SK-N-SH (cell line): ENCODE measurements around the gene XPOT. TPM values are rescaled to one million over a fixed set of nuclear protein-coding genes. Genes with fewer than 3 reads are reported as not detected.

ENCODE experiments used
- CTCF ChIA-PET: fragments of 300-600, 350-600 bp; formaldehyde crosslinking; extraction: SDS; loops from one replicate; lab custom pipeline; 2021; lab: Yijun Ruan, JAX
- POLR2A ChIA-PET: fragments of 350-600 bp; sonication (Branson Sonifier 250); formaldehyde crosslinking; extraction: SDS; loops from one replicate; lab custom pipeline; 2020; ENCODE audit warnings: antibody characterized with exemption, inconsistent platforms; lab: Yijun Ruan, JAX
- DNase-seq: peaks from one replicate; pipeline ENCODE4 v3.0.0; 2012
- H2AFZ ChIP-seq: fragments of 200-600 bp; sonication (generic); 2 replicates; pipeline ENCODE4 v1.8.1; 2016; ENCODE audit warnings: antibody characterized with exemption, mild to moderate bottlenecking, low read depth
- H3F3A ChIP-seq: fragments of 200-600 bp; sonication (generic); replicated peaks from 2 replicates; pipeline ENCODE3; 2016; ENCODE audit warnings: antibody characterized with exemption, mild to moderate bottlenecking; ENCODE audit not compliant: insufficient read depth
- H3K27ac ChIP-seq, 2 experiments: fragments of 200-500 bp in 1 of 2; fragments of 200-600 bp in 1 of 2; sonication (Bioruptor generic) in 1 of 2; sonication (generic), shearing (Covaris generic) in 1 of 2; 2 replicates each; pipeline versions ENCODE4 v1.5.1 to v1.6.1; 2014 to 2016; ENCODE audit warnings: low read depth in 2 of 2, inconsistent platforms in 1 of 2, low read length in 1 of 2, mild to moderate bottlenecking in 1 of 2, mixed read lengths in 1 of 2
- H3K27me3 ChIP-seq: fragments of 200-600 bp; sonication (generic), shearing (Covaris generic); 2 replicates; pipeline ENCODE4 v1.6.1; 2016; ENCODE audit warnings: mixed run types; ENCODE audit not compliant: insufficient read depth
- H3K36me3 ChIP-seq, 2 experiments: fragments of 200-500 bp in 1 of 2; fragments of 200-600 bp in 1 of 2; sonication (Bioruptor generic) in 1 of 2; sonication (generic) in 1 of 2; replicated peaks in 1 of 2; 2 replicates each; pipeline versions ENCODE3 to v1.5.1; 2014 to 2016; ENCODE audit warnings: low read length in 1 of 2, mild to moderate bottlenecking in 1 of 2; ENCODE audit not compliant: insufficient read depth in 2 of 2, control insufficient read depth in 1 of 2
- H3K4me1 ChIP-seq, 2 experiments: fragments of 200-500 bp in 1 of 2; fragments of 200-600 bp in 1 of 2; sonication (Bioruptor generic) in 1 of 2; sonication (generic), shearing (Covaris generic) in 1 of 2; 2 replicates each; pipeline versions ENCODE4 v1.5.1 to v1.6.1; 2014 to 2016; ENCODE audit warnings: low read depth in 1 of 2, low read length in 1 of 2, mixed run types in 1 of 2; ENCODE audit not compliant: insufficient read depth in 2 of 2, control insufficient read depth in 1 of 2
- H3K4me2 ChIP-seq: fragments of 200-600 bp; sonication (generic), shearing (Covaris generic); 2 replicates; pipeline ENCODE4 v1.6.1; 2017; ENCODE audit warnings: mixed run types
- H3K4me3 ChIP-seq, 2 experiments: fragments of 200-500 bp in 1 of 2; fragments of 200-600 bp in 1 of 2; sonication (Bioruptor generic) in 1 of 2; sonication (generic), shearing (Covaris generic) in 1 of 2; 2 replicates each; pipeline versions ENCODE4 v1.5.1 to v1.8.1; 2014 to 2016; ENCODE audit warnings: low read depth in 2 of 2, inconsistent platforms in 1 of 2, low read length in 1 of 2, mild to moderate bottlenecking in 1 of 2, mixed read lengths in 1 of 2, moderate library complexity in 1 of 2
- H3K79me2 ChIP-seq: fragments of 200-600 bp; sonication (generic); 2 replicates; pipeline ENCODE4 v1.8.1; 2017; ENCODE audit warnings: mild to moderate bottlenecking; ENCODE audit not compliant: insufficient read depth
- H3K9ac ChIP-seq: fragments of 200-600 bp; sonication (generic); 2 replicates; pipeline ENCODE4 v1.6.1; 2017; ENCODE audit warnings: mixed run types
- H3K9me2 ChIP-seq: fragments of 200-600 bp; sonication (generic); 2 replicates; pipeline ENCODE4 v1.6.1; 2017; ENCODE audit warnings: mixed run types
- H3K9me3 ChIP-seq: fragments of 200-600 bp; sonication (generic); 2 replicates; pipeline ENCODE4 v1.6.1; 2017; ENCODE audit warnings: mixed run types, mild to moderate bottlenecking, moderate library complexity
- H4K20me1 ChIP-seq: fragments of 200-600 bp; sonication (generic); 2 replicates; pipeline ENCODE4 v1.6.1; 2017; ENCODE audit warnings: mild to moderate bottlenecking, mixed run types; ENCODE audit not compliant: insufficient read depth
- ELF1 ChIP-seq: IDR thresholded peaks from 2 replicates; pipeline ENCODE4 v1.4.0; 2012
- EZH2phosphoT487 ChIP-seq: fragments of 200-600 bp; sonication (generic); IDR thresholded peaks from 2 replicates; pipeline ENCODE4 v1.6.1; 2017; ENCODE audit warnings: low read depth, mixed run types, mild to moderate bottlenecking, antibody characterized with exemption, moderate library complexity, borderline replicate concordance
- GABPA ChIP-seq: IDR thresholded peaks from 2 replicates; pipeline ENCODE4 v1.4.0; 2012; ENCODE audit warnings: low read depth, mild to moderate bottlenecking
- GATA2 ChIP-seq: sonication (generic); formaldehyde crosslinking; IDR thresholded peaks from 2 replicates; pipeline ENCODE4 v1.5.0; 2020; ENCODE audit warnings: mild to moderate bottlenecking, missing genetic modification reagents
- JUND ChIP-seq: IDR thresholded peaks from 2 replicates; pipeline ENCODE4 v1.4.0; 2012
- MAX ChIP-seq: IDR thresholded peaks from 2 replicates; pipeline ENCODE4 v1.4.0; 2012; ENCODE audit warnings: low read depth
- MXI1 ChIP-seq: IDR thresholded peaks from 2 replicates; pipeline ENCODE4 v1.6.1; 2012; ENCODE audit warnings: mild to moderate bottlenecking, low read depth, low read length, improper control_type of control experiment
- NRF1 ChIP-seq: IDR thresholded peaks from 2 replicates; pipeline ENCODE4 v1.6.1; 2012; ENCODE audit warnings: low read depth, mild to moderate bottlenecking, low read length
- POLR2AphosphoS5 ChIP-seq: IDR thresholded peaks from 2 replicates; pipeline ENCODE4 v1.6.1; 2012; ENCODE audit warnings: low read depth, low read length
- RAD21 ChIP-seq: IDR thresholded peaks from 2 replicates; pipeline ENCODE4 v1.6.1; 2012; ENCODE audit warnings: mild to moderate bottlenecking, low read length
- RXRA ChIP-seq: IDR thresholded peaks from 2 replicates; pipeline ENCODE4 v1.4.0; 2012; ENCODE audit warnings: low read depth, mild to moderate bottlenecking, borderline replicate concordance
- TAF1 ChIP-seq: IDR thresholded peaks from 2 replicates; pipeline ENCODE4 v1.6.1; 2012; ENCODE audit warnings: low read depth, mild to moderate bottlenecking, low read length, moderate library complexity, borderline replicate concordance
- TCF12 ChIP-seq: IDR thresholded peaks from 2 replicates; pipeline ENCODE4 v1.4.0; 2012
- YY1 ChIP-seq: IDR thresholded peaks from 2 replicates; pipeline ENCODE4 v1.4.0; 2012; ENCODE audit warnings: low read depth, mild to moderate bottlenecking
- ZBTB33 ChIP-seq: IDR thresholded peaks from 2 replicates; pipeline ENCODE4 v1.4.0; 2012; ENCODE audit warnings: low read depth, borderline replicate concordance
- WGBS: methylation state at CpG from one replicate; pipeline ENCODE4 v1.1.6; 2017; ENCODE audit warnings: low lambda C conversion rate; 5-methylcytosine and 5-hydroxymethylcytosine counted together
- polyA plus RNA-seq, 3 experiments: library from polyadenylated mRNA; depleted of rRNA; stranded (reverse); fragments of >200 nt; gene quantifications; 2 replicates each; pipeline ENCODE4 v1.2.3, GENCODE V29; 2012

The XPOT gene
- polyA plus RNA-seq, 1 of the 3 experiments (the other 2 are of a cell fraction), result 25.6 TPM

GRCh38 chr12:64419696-64420095 is 15.5 kb downstream of the XPOT start:
- Histone ChIP-seq H3F3A (peaks cover 6% of the 10 kb centered on the region), H3K9me2 (no peaks in the 10 kb centered on the region), H3K27ac (no peak overlapping the region), H3K4me3 (no peak overlapping the region), H4K20me1 (no peaks in the 10 kb centered on the region), H3K27me3 (no peaks in the 10 kb centered on the region), H3K9me3 (no peaks in the 10 kb centered on the region), H2AFZ (no peak overlapping the region), H3K4me2 (no peak overlapping the region), H3K36me3 (peaks cover 87 to 96% of the 10 kb centered on the region in 2 experiments), H3K9ac (no peak overlapping the region), H3K79me2 (peaks cover 9% of the 10 kb centered on the region), H3K4me1 (no peaks in the 10 kb centered on the region)
- CTCF ChIA-PET, result no interaction called here
- no peak for TF ChIP-seq POLR2AphosphoS5
- no peak for TF ChIP-seq MXI1
- no peak for TF ChIP-seq GABPA
- TF ChIP-seq EZH2phosphoT487, result no peak
- TF ChIP-seq MAX, result no peak
- no peak for TF ChIP-seq ELF1
- POLR2A ChIA-PET, result no interaction called here
- 96% methylated on average over 3 of the region's 3 CpGs for WGBS
- DNase-seq, result no peak

GRCh38 chr12:64427988-64428387 is 23.8 kb downstream of the XPOT start:
- CTCF ChIA-PET, result interaction anchor here (0.9 kb wide), 1 partner anchor 11 kb away, joined by 4 read pairs; no protein-coding TSS in a partner anchor
- TF ChIP-seq YY1, result no peak
- TF ChIP-seq NRF1, result no peak
- TF ChIP-seq RXRA, result no peak
- TF ChIP-seq ELF1, result no peak
- no peak for TF ChIP-seq POLR2AphosphoS5
- TF ChIP-seq JUND, result no peak
- no peak for TF ChIP-seq RAD21
- TF ChIP-seq EZH2phosphoT487, result no peak
- no peak for TF ChIP-seq TCF12
- TF ChIP-seq GATA2 (CRISPR knock-in tag), result no peak
- no peak for TF ChIP-seq ZBTB33
- TF ChIP-seq GABPA, result no peak
- no peak for TF ChIP-seq TAF1
- POLR2A ChIA-PET, result no interaction called here
- Histone ChIP-seq H3K36me3 (peaks cover 72 to 93% of the 10 kb centered on the region in 2 experiments), H3K9me3 (no peaks in the 10 kb centered on the region), H3F3A (peaks cover 11% of the 10 kb centered on the region), H3K4me3 (no peak overlapping the region), H3K27ac (no peak overlapping the region), H3K4me2 (no peak overlapping the region), H3K79me2 (0 out of 2 replicates have a peak, but pooled peaks cover 3% of the 10 kb centered on the region), H3K27me3 (no peaks in the 10 kb centered on the region), H4K20me1 (no peaks in the 10 kb centered on the region), H3K9me2 (no peaks in the 10 kb centered on the region), H3K9ac (no peak overlapping the region), H3K4me1 (no peaks in the 10 kb centered on the region), H2AFZ (no peak overlapping the region)
- WGBS, result 57% methylated on average over 1 of the region's 1 CpG
- DNase-seq, result no peak
